T-cell (primary cell): Measurements from ENCODE around the gene CALY. TPM values are rescaled to one million over a fixed set of nuclear protein-coding genes. Genes with fewer than 3 reads are reported as not detected.

Experiments
- ATAC-seq, 4 experiments: fragments of 200-7000 bp in 3 of 4; fragments of 150-1000 bp in 1 of 4; cut with Tn5 transposase; replicated peaks in 1 of 4; 1 replicate in 3 of 4; 2 replicates in 1 of 4; pipeline ENCODE4 v1.10.0; 2021; ENCODE audit warnings: moderate library complexity in 3 of 4, mild to moderate bottlenecking in 2 of 4, moderate number of reproducible peaks in 1 of 4
- CTCF ChIA-PET, 2 donors: fragments of 300-600 bp; sonication (Branson Sonifier 250); formaldehyde crosslinking; loops; one replicate each; lab custom pipeline; 2022; ENCODE audit warnings: antibody characterized with exemption in 2 of 2; lab: Charles Lee
- POLR2A ChIA-PET, 2 donors: fragments of 300-600 bp; sonication (Branson Sonifier 250); formaldehyde crosslinking; loops; one replicate each; lab custom pipeline; 2022; ENCODE audit warnings: antibody characterized with exemption in 2 of 2; lab: Charles Lee
- DNase-seq, 35 experiments: peaks; one replicate each; pipeline versions ENCODE4 v3.0.0 to v3.0.0-alpha.2; 2013 to 2023
- H3K27ac ChIP-seq: one replicate; pipeline ENCODE4 v1.5.1; 2013; ENCODE audit warnings: low read length
- H3K27me3 ChIP-seq, 2 experiments: replicated peaks in 1 of 2; 1 replicate in 1 of 2; 2 replicates in 1 of 2; pipeline versions ENCODE4 v1.6.1 to v1.7.0; 2013; ENCODE audit warnings: low read length in 1 of 2, mixed read lengths in 1 of 2; ENCODE audit not compliant: control insufficient read depth in 2 of 2, insufficient read depth in 2 of 2; ENCODE audit errors: extremely low read depth in 1 of 2
- H3K36me3 ChIP-seq, 2 donors: 1 replicate in 1 of 2; 2 replicates in 1 of 2; pipeline versions ENCODE4 v1.6.1 to v1.7.0; 2013; ENCODE audit warnings: low read length in 1 of 2; ENCODE audit not compliant: control insufficient read depth in 2 of 2, insufficient read depth in 1 of 2; ENCODE audit errors: extremely low read depth in 1 of 2
- H3K4me1 ChIP-seq, 2 experiments: 1 replicate in 1 of 2; 2 replicates in 1 of 2; pipeline versions ENCODE4 v1.6.1 to v1.7.0; 2013; ENCODE audit warnings: low read length in 2 of 2, mixed read lengths in 1 of 2; ENCODE audit not compliant: insufficient read depth in 2 of 2, control insufficient read depth in 1 of 2; ENCODE audit errors: extremely low read depth in 1 of 2
- H3K4me3 ChIP-seq, 2 donors: 1 replicate in 1 of 2; 2 replicates in 1 of 2; pipeline versions ENCODE4 v1.5.1 to v1.7.0; 2013; ENCODE audit warnings: mild to moderate bottlenecking in 2 of 2, low read length in 1 of 2, moderate library complexity in 1 of 2; ENCODE audit not compliant: control insufficient read depth in 1 of 2; ENCODE audit errors: extremely low read depth in 1 of 2
- H3K9me3 ChIP-seq: 2 replicates; pipeline ENCODE4 v1.7.0; 2013
- H3K27ac Mint-ChIP-seq, 2 donors: one replicate each; pipeline ENCODE4 v1.8.0; 2020 to 2021; ENCODE audit warnings: mild to moderate bottlenecking in 2 of 2, mixed read lengths in 2 of 2
- H3K27me3 Mint-ChIP-seq, 2 donors: one replicate each; pipeline ENCODE4 v1.8.0; 2021 to 2022; ENCODE audit warnings: mixed read lengths in 2 of 2
- H3K36me3 Mint-ChIP-seq: one replicate; pipeline ENCODE4 v1.8.0; 2021; ENCODE audit warnings: mixed read lengths
- H3K4me1 Mint-ChIP-seq, 3 donors: one replicate each; pipeline ENCODE4 v1.8.0; 2020 to 2022; ENCODE audit warnings: mixed read lengths in 3 of 3, mild to moderate bottlenecking in 1 of 3
- H3K4me3 Mint-ChIP-seq, 3 donors: one replicate each; pipeline ENCODE4 v1.8.0; 2020 to 2022; ENCODE audit warnings: mild to moderate bottlenecking in 3 of 3, mixed read lengths in 3 of 3, moderate library complexity in 3 of 3
- H3K9me3 Mint-ChIP-seq, 3 donors: one replicate each; pipeline ENCODE4 v1.8.0; 2020 to 2022; ENCODE audit warnings: mixed read lengths in 3 of 3
- WGBS: methylation state at CpG from one replicate; pipeline ENCODE4 v1.1.5; 2013; ENCODE audit warnings: missing lambda C conversion rate; ENCODE audit not compliant: insufficient coverage; 5-methylcytosine and 5-hydroxymethylcytosine counted together
- total RNA-seq, 35 experiments: library from RNA in 6 of 35; stranded (reverse) in 6 of 35; fragments of 120-200 nt in 1 of 35; gene quantifications; one replicate each; pipeline versions ENCODE4 v1.2.1 to v1.2.4 and lab custom pipeline; 2013 to 2026

CALY gene
- total RNA-seq, 5 donors from 2014 or later (not counting 1 experiment from before 2014, with no cell fraction given), result 0.68 to 5.1 (median 3.6) TPM

- no peak for DNase-seq
- Histone ChIP-seq H3K36me3 (peaks cover 36 to 80% of the 10 kb centered on the region in 2 donors), H3K27ac (no peak overlapping the region), H3K4me1 (peaks cover 0 to under 1% of the 10 kb centered on the region in 2 experiments), H3K4me3 (no peak overlapping the region), H3K27me3 (no peaks in the 10 kb centered on the region), H3K9me3 (no peaks in the 10 kb centered on the region)
- no peak overlapping the region for H3K4me3 Mint-ChIP-seq
- no peaks in the 10 kb centered on the region for H3K9me3 Mint-ChIP-seq
- H3K4me1 Mint-ChIP-seq, result no peaks in the 10 kb centered on the region
- H3K27me3 Mint-ChIP-seq, result no peaks in the 10 kb centered on the region
- no peak overlapping the region for H3K27ac Mint-ChIP-seq
- ChIA-PET CTCF (no interaction called here), POLR2A (no interaction called here)
- WGBS, result 95% methylated on average over 33 of the region's 36 CpGs
- peaks cover 54% of the 10 kb centered on the region for H3K36me3 Mint-ChIP-seq
- no peak for ATAC-seq
Observed at GRCh38 chr10:133285217-133285616, 51.5 kb downstream of the CALY start.

DNA sequence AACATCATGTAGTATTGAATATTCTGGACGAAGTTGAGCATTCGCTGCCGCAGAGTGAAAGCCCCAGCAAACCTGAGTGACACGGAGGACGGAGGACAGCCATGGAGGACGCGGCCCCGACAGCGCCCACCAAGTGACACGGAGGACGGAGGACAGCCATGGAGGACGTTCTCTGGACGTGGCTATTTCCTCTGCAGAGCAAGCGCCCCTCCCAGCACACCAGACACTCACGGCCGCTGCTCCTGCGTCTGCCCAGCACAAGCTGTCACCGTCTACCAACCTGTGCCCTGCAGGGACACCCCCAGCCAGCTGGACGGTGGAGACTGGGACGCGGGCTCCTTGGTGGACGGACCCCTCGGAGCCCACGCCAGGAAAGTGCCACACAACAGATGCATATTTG lies 52.8 kb downstream of the CALY start:
- CTCF ChIA-PET, result no interaction called here
- ATAC-seq, result no peak

GRCh38 chr10:133282846-133283390 lies 53.8 kb downstream of the CALY start:
- Histone ChIP-seq H3K9me3 (no peaks in the 10 kb centered on the region), H3K4me1 (peaks cover 2 to 23% of the 10 kb centered on the region in 2 experiments), H3K4me3 (no peak overlapping the region), H3K27ac (no peak overlapping the region), H3K36me3 (peaks cover 27 to 66% of the 10 kb centered on the region in 2 donors), H3K27me3 (no peaks in the 10 kb centered on the region)
- ATAC-seq (no peak), DNase-seq (no peak)
- H3K9me3 Mint-ChIP-seq, result no peaks in the 10 kb centered on the region
- peaks cover 9 to 20% (median 17%) of the 10 kb centered on the region in 3 donors for H3K4me1 Mint-ChIP-seq
- ChIA-PET CTCF (no interaction called here), POLR2A (no interaction called here)
- no peak overlapping the region for H3K27ac Mint-ChIP-seq
- 94% methylated on average over 19 of the region's 24 CpGs for WGBS
- no peaks in the 10 kb centered on the region for H3K27me3 Mint-ChIP-seq
- no peak overlapping the region for H3K4me3 Mint-ChIP-seq
- H3K36me3 Mint-ChIP-seq, result peaks cover 43% of the 10 kb centered on the region

More for the DNA sequence above, 52.8 kb downstream of the CALY start:
- H3K27me3 ChIP-seq, result no peaks in the 10 kb centered on the region
- H3K9me3 ChIP-seq, result no peaks in the 10 kb centered on the region
- H3K4me1 Mint-ChIP-seq, result peaks cover 0 to 10% (median 7%) of the 10 kb centered on the region in 3 donors
- peaks cover 32 to 72% of the 10 kb centered on the region in 2 donors for H3K36me3 ChIP-seq
- H3K4me3 Mint-ChIP-seq, result no peak overlapping the region
- no peaks in the 10 kb centered on the region for H3K27me3 Mint-ChIP-seq
- no peak overlapping the region for H3K27ac Mint-ChIP-seq
- no peak overlapping the region for H3K27ac ChIP-seq
- peaks cover 47% of the 10 kb centered on the region for H3K36me3 Mint-ChIP-seq
- DNase-seq, result no peak
- peaks cover 0 to 13% of the 10 kb centered on the region in 2 experiments for H3K4me1 ChIP-seq
- POLR2A ChIA-PET, result no interaction called here
- 97% methylated on average over 24 of the region's 24 CpGs for WGBS
- H3K4me3 ChIP-seq, result no peak overlapping the region
- H3K9me3 Mint-ChIP-seq, result no peaks in the 10 kb centered on the region

- Mint-ChIP-seq H3K27ac (no peak overlapping the region), H3K4me1 (peaks cover 13 to 26% (median 22%) of the 10 kb centered on the region in 3 donors), H3K27me3 (no peaks in the 10 kb centered on the region), H3K9me3 (no peaks in the 10 kb centered on the region), H3K4me3 (no peak overlapping the region), H3K36me3 (peaks cover 36% of the 10 kb centered on the region)
- CTCF ChIA-PET, result no interaction called here
- DNase-seq (no peak), ATAC-seq (no peak)
- WGBS, result 92% methylated on average over 27 of the region's 38 CpGs
- no peak overlapping the region for H3K27ac ChIP-seq
- no peaks in the 10 kb centered on the region for H3K27me3 ChIP-seq
- POLR2A ChIA-PET, result no interaction called here
- H3K9me3 ChIP-seq, result no peaks in the 10 kb centered on the region
- H3K4me3 ChIP-seq, result no peak overlapping the region
- peaks cover 27 to 63% of the 10 kb centered on the region in 2 donors for H3K36me3 ChIP-seq
- peaks cover 2 to 34% of the 10 kb centered on the region in 2 experiments for H3K4me1 ChIP-seq
Observed at GRCh38 chr10:133281628-133282372, 54.9 kb downstream of the CALY start.

- ChIA-PET POLR2A (no interaction called here), CTCF (no interaction called here)
- Histone ChIP-seq H3K4me1 (peaks cover 2 to 40% of the 10 kb centered on the region in 2 experiments), H3K27me3 (no peaks in the 10 kb centered on the region), H3K9me3 (no peaks in the 10 kb centered on the region), H3K27ac (no peak overlapping the region), H3K4me3 (no peak overlapping the region), H3K36me3 (peaks cover 27 to 56% of the 10 kb centered on the region in 2 donors)
- DNase-seq (no peak), ATAC-seq (no peak)
- Mint-ChIP-seq H3K4me3 (no peak overlapping the region), H3K4me1 (peaks cover 14 to 26% (median 24%) of the 10 kb centered on the region in 3 donors), H3K27me3 (no peaks in the 10 kb centered on the region), H3K9me3 (no peaks in the 10 kb centered on the region), H3K36me3 (peaks cover 29% of the 10 kb centered on the region), H3K27ac (no peak overlapping the region)
- WGBS, result 97% methylated on average over 11 of the region's 15 CpGs
Observed at GRCh38 chr10:133281084-133281483, 55.6 kb downstream of the CALY start.

DNA sequence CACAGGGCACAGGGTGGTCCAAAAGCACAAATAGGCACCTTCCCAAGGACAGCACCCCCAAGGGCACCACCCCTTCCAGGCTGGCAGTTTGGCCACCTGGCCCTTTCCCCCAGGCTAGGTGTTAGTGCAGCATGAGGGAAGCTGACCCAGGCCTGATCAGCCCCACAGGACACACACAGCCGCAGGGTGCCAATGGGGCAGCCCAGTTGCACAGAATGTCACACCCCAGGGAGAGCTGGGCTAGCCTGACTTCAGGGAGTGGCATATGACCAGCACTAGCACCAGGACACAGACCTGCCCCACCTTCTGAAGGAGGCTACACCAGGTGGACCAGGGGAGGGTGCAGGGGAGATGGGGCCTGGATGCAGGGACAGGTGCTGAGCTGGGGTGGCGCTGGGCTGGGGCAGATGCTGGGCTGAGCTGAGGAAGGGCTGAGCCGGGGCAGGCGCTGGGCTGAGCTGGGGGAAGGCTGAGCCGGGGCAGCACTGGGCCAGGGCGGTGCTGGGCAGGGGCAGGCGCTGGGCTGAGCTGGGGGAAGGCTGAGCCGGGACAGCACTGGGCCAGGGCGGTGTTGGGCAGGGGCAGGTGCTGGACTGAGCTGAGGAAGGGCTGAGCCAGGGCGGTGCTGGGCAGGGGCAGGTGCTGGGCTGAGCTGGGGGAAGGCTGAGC lies 56.2 kb downstream of the CALY start:
- 89% methylated on average over 10 of the region's 10 CpGs for WGBS
- Mint-ChIP-seq H3K9me3 (no peaks in the 10 kb centered on the region), H3K4me1 (peaks cover 20 to 31% (median 30%) of the 10 kb centered on the region in 3 donors), H3K36me3 (peaks cover 23% of the 10 kb centered on the region), H3K27me3 (no peaks in the 10 kb centered on the region), H3K4me3 (no peak overlapping the region), H3K27ac (no peak overlapping the region)
- ChIA-PET POLR2A (no interaction called here), CTCF (interaction anchor here in 1 of 2 donors (0.6 kb wide), 1 partner anchor 1810 kb away, joined by 5 read pairs; no protein-coding TSS in a partner anchor)
- H3K27ac ChIP-seq, result peak overlapping the region; percentile 97
- no peak overlapping the region for H3K4me3 ChIP-seq
- H3K36me3 ChIP-seq, result peaks cover 27 to 51% of the 10 kb centered on the region in 2 donors
- no peak for DNase-seq
- no peaks in the 10 kb centered on the region for H3K9me3 ChIP-seq
- H3K27me3 ChIP-seq, result no peaks in the 10 kb centered on the region
- peaks cover 4 to 46% of the 10 kb centered on the region in 2 experiments for H3K4me1 ChIP-seq
- ATAC-seq, result no peak
